NCI-H446 treated with DMSO at 0.1 percent for 48 hours (cell line): ENCODE measurements around the gene TBC1D10B.
"Not testable (repeated sequence)": the region's sequence is repeated elsewhere in the genome, so short reads cannot be mapped to it uniquely, and the experiment has no call there.

Experiments used
- DNase-seq: peaks from one replicate; lab custom pipeline; 2025; lab: John Stamatoyannopoulos, UW

The TBC1D10B gene

DNA sequence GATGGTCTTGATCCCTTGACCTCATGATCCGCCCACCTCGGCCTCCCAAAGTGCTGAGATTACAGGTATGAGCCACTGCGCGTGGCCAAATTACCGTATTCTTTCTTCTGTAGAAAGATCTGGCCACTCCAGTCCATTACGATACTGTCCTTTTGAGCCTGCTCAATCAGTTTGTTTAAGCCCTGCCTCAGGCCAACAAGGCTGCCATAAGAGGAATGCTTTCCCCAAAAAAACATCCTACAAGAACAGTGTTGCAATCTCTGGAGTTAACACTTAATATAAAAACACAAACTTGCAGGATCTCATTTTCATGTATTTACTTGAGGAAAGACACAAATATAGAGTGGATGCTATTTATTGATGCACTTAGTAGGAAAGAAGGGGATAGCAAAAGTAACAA is 46.1 kb downstream of the TBC1D10B start:
- DNase-seq, result not testable (repeated sequence)

DNA sequence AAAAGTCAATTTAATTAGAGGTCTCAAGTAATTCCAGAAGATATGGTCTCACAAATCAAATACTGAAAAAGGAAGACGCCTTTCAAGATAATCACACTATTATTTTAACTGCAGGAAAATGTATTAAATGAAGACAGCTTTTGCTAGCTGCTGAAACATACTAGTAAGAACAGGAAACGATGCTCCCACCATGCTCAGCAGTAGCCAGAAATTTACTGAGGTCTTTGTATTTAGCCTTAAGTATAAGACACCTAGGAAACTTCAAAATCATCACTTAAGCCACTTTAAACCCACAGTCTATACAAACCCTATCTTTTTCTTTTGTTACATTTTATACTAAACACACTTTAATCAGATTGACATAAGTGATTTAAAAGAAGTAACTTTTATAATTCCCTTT is 51.6 kb downstream of the TBC1D10B start:
- not testable (repeated sequence) for DNase-seq

DNA sequence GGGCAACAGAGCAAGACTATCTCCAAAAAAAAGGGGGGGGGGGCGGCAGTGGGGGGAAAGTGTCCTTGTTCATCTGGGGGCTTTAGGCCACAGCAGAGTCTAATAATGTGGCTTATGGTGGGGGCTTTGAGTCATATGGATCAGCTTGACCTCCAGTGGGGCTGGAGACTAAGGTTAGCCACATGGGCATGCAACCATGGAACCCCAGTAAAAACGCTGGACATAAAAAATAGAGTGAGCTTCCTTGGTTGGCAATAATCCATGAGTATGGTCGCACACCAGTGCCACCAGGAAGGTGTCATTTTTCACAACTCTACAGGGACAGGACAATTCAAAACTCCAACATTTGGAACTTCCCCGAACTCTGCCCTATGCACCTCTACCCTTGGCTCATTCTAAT is 59.4 kb downstream of the TBC1D10B start:
- not testable (repeated sequence) for DNase-seq

DNA sequence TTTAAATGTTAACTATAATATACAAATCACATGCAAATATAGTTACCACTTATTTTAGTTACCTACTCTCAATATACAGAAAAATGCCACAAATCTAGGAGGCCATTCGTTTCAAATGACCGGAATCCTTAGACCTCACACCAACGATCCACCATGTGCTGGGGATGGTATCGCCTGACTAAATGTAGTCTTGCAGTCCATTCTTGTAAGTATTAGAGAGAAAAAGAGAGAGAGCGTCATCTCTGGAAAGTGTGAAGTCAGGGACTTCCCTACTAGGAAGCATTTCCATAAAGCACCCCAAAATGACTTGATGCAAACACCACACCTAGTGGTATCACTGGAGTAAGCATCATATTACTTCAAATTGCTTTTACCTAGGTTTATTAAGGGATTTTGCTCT is 61.0 kb downstream of the TBC1D10B start:
- not testable (repeated sequence) for DNase-seq
